GM21423 (cell line): Measurements from ENCODE around the gene C2orf92.

ENCODE experiments used
- ATAC-seq: cut with Tn5 transposase; IDR thresholded peaks from one replicate; pipeline ENCODE4 v1.9.1; 2021; ENCODE audit warnings: mild to moderate bottlenecking, moderate library complexity; ENCODE audit not compliant: unreplicated experiment

The C2orf92 gene

DNA sequence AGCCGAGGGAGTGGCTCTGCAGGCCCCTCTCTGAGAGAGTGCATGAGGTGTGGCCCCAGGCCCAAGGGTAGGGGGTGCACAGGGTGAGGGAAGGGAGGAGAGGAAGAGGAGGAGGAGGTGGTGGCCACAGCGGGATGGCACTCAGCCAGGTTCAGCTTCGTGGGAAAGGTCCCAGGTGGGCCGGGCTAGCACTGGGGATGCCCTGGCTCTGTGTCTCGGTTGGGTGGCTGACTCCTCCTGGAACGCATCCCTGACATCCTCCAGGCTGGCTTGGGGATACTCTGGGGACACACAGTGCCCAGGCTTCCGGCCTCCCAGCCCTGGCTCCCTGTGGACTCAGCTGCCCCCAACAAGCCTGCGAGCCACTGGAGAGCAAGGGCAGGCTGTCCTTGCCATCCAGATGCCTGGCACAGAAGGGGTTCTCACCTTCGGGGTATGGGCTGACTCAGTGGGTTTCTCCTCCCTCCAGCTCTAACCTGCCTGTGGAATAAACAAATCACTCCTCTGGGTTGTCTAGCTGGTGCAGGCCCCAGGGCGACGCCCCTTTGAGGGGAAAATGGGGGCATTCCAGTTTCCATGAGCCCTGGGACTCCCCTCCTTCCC lies 43.3 kb downstream of the C2orf92 start:
- no peak for ATAC-seq

DNA sequence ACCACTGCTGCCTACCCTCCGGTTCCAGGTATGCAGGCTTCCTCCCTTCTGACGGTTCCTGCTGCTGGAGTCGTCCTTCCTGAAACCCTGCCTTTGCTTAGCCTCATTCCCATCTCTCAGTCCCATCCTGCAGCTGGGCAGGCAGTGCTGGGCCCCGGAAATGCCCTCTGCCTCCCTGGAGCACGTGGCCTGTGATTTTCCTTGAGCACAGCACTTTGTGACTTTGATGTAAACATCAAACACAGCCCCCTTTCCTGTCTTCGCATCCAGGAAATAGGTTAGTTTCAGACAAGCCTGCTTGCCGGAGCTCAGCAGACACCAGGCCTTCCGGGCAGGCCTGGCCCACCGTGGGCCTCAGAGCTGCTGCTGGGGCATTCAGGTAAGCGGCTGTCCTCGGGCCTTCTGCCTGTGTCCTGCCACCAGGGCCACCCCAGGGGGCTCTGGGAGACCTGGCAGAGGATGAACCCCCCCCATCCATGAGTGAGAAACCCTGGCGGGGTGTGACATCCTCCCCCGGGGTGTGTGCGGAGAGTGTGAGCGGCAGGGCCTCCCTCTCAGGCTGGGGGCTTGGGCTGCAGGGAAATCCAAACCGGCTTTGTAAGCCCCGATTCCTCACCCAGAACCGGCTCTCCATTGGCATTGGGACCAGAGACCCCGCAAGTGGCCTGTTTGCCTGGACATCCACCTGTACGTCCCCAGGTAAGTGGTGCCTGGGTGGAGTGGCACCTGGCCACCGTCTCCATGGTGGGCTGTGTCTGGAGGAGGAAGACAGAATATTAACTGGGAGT lies 44.0 kb downstream of the C2orf92 start, which contains the start of gene ZAP70:
Gene ZAP70 (plus strand): TSS at position 281 of the 788 bp plus-strand sequence. CDS start 10,461 bp downstream, outside the sequence.
- no peak for ATAC-seq

GRCh38 chr2:97714084-97714949 lies 44.8 kb downstream of the C2orf92 start:
- no peak for ATAC-seq

- ATAC-seq: no peak
These were observed 45.6 kb downstream of the C2orf92 start for GRCh38 chr2:97714950-97715652.

GRCh38 chr2:97715951-97716694 lies 46.6 kb downstream of the C2orf92 start:
- no peak for ATAC-seq

DNA sequence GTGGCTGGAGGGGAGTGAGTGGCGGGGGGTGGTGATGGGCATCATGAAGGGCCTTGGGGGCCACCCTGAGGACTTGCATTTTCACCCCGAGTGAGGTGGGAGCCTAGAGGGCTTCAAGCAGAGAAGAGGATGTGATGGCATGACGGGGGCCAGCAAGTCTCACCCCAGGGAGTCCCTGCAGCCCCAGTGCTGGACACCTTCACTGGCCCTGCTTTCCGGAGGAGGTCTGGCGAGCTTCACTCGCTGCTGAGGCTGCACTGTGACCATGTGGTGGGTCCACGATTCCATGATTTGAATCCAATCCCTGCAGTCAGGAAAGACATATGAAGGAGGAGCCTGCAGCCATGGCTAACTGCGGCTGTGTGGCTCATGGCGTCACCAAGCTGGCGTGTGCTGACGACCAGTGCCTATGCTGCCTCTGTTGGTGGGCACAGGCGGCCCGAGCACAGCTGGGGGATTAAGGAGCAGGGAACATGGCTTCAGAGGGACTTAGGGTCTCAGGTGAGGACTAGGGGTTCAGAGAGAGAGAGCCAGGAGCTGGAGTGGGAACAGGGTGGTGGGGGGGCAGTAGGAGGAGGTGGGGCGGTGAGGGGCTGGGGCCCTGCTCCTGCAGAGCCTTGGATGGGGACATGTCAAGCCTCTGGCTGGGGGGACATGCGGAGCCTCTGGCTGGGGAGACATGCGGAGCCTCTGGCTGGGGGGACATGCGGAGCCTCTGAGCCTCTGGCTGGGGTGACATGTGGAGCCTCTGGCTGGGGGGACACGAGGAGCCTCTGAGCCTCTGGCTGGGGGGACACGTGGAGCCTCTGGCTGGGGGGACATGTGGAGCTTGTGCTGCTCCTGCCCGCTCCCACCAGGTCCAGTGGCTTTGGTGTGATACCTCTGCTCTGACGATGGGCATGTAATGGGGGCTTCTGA lies 47.4 kb downstream of the C2orf92 start:
- ATAC-seq: no peak

DNA sequence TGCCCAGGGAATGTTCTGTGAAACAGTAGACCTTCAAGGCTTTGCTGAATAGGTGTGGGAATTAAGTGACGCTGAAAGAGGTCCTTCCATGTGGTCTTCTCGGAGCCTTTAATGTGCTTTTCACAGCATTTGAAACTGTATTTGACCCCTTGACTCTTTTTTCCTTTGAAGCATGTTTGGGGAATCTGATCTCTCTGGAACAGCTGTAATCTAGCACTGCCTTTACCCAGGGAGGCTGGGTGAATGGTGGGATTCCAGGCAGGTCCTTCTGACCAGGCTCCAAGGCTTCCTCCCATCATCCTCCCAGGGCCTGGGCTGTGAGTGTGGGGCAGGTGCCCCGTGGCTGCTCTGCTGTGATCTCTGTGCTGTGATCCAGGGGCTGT lies 48.1 kb downstream of the C2orf92 start:
- ATAC-seq: no peak

GRCh38 chr2:97718051-97718882 lies 48.8 kb downstream of the C2orf92 start:
- peak; percentile 66 for ATAC-seq

DNA sequence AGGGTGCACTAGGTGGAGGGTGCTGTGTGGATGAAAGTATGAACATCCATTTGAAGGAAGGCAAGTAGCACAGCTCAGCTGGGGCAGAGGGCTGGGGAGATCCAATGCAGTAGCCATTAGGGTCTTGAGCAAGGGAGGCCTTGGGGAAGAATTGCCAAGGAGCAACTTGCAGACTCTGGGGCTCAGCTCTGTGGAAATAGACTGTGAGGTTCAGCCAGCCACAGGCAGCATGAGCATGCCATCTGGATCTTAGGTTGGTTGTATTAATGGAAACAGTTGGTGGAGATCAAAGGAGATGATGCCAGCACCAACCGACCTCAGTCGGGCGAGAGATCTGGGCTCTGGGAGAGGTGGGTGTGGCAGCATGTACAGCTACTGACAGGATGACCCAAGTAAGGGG lies 49.4 kb downstream of the C2orf92 start:
- peak; percentile 10 for ATAC-seq

DNA sequence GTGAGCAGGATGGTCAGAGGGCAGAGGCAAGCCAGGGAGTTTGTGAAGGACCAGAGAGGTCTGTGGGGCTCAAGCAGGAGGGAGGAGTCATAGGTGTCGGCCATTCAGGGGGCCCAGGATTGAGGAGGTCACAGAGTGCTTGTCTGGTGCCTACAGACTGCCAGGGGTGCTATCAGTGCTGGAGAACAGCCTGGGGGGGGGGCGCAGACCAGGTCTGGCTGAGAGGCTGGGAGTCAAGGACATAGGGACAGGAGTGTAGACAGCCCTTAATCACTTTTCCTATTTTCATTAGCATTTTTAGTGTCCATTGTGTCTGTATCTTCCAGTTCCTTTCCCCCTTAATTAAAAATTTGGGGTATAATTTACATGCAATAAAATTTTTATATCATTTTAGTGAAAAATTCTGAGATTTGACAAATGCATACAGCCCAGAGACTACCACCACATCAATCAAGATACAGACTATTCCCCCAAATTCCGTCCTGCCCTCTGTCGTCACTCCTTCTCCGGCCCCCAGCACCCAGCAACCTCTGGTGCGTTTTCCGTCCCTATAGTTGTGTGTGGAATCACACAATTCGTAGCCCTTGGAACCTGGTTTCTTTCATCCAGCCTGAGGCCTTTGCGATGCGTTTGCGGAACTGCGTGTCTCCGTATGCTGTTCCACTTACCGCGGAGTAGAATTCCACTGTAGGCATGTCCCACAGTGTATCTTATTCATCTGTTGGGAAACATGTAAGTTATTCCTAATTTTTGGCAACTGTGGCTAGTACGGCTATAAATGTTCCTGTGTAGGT lies 50.0 kb downstream of the C2orf92 start:
- no peak for ATAC-seq

DNA sequence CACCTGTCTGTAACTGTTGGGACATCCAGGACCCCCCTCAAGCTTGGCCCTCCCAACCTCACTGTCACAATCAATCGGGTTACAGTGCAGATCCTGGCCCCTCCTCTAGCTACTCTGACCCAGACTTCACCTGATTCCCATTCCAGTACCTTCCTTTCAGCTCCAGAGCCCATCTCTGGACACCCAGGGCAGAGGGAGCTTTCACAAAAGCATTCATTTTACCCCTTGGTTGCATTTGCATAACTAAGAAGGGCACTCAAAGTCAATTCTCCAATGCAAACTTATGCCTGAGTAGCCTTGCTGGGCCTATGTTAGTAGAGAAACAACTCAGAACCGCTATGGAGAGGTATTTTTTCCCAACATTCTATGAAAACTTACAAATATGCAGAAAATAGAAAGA lies 51.2 kb downstream of the C2orf92 start:
- no peak for ATAC-seq

DNA sequence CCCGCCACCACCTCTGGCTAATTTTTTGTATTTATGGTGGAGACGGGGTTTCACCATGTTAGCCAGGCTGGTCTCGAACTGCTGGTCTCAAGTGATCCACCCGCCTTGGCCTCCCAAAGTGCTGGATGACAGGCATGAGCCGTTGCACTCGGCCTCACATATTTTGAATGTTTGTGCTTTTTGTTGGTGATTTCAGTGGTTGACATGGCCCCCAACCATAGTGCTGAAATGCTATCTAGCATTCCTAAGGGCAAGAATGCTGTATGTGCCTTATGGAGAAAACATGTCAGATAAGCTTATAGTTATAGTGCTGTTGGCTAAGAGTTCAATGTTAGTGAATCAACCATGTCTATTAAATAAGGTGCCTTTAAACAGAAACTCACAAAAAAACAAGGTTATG lies 52.7 kb downstream of the C2orf92 start:
- no peak for ATAC-seq

DNA sequence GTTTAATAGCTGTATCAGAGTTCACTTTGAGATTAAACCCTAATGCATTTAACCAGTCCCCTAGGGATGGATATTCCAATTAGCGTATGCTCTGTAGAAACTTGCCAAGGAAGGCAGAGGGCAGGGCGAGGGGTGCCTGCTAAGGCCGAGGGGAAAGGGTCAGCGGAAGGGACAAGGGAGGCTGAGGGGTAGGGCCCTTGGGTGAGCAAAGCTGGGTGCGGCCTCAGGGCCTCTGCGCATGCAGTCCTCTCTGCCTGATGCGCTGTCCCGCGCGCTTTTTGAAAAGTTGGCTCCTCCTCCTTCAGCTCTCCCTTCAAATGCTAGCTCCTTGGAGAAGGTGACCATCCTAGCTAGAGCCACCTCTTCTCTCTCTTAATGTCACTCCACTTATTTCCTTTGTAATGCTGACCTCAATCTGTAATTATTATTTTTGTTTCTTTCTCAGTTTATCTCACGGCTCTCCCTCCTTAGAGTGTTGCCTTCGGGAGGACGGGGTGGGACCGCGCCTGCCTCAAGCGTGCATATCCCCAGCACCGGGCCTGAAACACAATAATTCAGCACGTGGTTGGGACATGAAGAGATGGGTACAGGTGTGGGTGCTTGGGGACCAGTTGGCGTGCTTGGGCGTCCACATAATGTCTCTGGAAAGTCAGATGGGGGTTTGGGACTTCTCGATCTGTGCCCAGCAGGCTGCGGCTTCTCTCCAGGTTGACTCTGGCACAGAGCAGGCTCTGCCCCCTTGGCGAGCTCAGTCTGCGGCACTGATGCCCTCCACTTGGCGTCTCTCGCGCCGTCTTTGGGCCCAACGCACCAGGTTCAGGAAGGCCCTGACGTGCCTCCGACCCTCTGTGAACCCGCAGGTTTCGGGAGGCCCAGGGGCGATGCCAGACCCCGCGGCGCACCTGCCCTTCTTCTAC lies 53.9 kb downstream of the C2orf92 start:
- no peak for ATAC-seq

- ATAC-seq: no peak
These were observed 54.5 kb downstream of the C2orf92 start for GRCh38 chr2:97724073-97724410.

DNA sequence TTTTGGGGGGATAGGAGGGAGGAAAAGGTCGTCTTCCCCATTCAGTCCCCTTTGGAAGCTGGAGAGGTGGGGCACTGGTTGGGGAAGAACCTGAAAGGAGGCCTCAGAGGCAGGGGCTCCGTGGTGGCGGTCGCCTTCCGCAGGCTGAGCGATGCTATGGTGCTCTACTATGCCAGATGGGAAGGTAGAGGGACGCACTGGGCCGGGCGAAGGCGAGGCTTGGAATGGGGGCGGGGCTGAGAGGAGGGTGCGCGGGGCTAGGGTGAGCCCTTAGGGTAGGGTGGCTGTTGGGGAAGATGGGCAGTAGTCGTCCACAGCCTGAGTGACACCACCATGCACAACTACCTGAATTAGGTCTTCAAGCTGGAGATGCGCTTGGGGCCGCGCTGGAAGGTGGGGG lies 55.0 kb downstream of the C2orf92 start:
- ATAC-seq: no peak

GRCh38 chr2:97724946-97725688 lies 55.6 kb downstream of the C2orf92 start:
- ATAC-seq: no peak
